ENCODE data around the gene TBC1D22A. TPM values are rescaled to one million over a fixed set of nuclear protein-coding genes. Genes with fewer than 3 reads are reported as not detected.

The TBC1D22A gene
- total RNA-seq, 4 donors from 2014 or later = 10.8 to 32.2 (median 22.3) TPM

DNA sequence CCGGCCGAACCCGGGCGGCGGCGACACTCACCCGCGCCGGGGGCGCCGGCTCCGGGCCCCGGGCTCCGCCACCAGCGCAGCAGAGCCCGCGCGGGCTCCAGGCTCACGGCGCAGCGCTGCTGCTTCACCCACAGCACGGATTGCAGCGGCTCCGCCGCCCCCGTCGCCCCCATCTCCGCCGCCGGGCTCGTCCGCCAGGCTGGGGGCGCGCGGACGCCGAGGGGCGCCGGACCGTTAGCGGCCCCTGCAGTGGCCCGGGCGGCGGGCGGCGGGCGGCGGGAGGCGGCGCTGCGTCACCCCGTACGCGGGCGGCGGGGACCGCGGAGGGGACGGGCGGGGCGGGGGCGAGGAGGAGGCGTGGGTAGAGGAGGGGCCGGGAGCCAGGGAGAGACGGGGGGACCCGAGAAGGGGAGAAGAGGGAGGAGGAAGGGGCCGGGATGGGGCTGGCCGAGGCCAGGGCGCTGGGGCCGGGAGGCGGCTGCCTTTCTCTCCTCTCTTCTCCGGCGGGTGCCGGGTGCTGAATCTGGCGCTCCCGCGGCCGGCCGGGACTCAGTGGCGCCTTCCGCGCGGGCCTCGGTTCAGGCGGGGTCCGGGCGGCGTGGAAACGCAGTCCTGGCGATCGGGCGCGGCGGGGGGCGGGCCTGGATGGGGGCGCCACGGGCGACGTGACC is 24.3 kb upstream of the TBC1D22A start, which contains the start of gene CERK:
Gene CERK, minus strand, starts transcription at position 277 of the 671 bp plus-strand sequence. Its CDS starts 104 bp downstream, at position 173.
- TF ChIP-seq, protein P1, sequence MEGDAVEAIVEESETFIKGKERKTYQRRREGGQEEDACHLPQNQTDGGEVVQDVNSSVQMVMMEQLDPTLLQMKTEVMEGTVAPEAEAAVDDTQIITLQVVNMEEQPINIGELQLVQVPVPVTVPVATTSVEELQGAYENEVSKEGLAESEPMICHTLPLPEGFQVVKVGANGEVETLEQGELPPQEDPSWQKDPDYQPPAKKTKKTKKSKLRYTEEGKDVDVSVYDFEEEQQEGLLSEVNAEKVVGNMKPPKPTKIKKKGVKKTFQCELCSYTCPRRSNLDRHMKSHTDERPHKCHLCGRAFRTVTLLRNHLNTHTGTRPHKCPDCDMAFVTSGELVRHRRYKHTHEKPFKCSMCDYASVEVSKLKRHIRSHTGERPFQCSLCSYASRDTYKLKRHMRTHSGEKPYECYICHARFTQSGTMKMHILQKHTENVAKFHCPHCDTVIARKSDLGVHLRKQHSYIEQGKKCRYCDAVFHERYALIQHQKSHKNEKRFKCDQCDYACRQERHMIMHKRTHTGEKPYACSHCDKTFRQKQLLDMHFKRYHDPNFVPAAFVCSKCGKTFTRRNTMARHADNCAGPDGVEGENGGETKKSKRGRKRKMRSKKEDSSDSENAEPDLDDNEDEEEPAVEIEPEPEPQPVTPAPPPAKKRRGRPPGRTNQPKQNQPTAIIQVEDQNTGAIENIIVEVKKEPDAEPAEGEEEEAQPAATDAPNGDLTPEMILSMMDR (IDR thresholded peaks at IDR 0.05; ENCODE audit: low read depth) = no peak

DNA sequence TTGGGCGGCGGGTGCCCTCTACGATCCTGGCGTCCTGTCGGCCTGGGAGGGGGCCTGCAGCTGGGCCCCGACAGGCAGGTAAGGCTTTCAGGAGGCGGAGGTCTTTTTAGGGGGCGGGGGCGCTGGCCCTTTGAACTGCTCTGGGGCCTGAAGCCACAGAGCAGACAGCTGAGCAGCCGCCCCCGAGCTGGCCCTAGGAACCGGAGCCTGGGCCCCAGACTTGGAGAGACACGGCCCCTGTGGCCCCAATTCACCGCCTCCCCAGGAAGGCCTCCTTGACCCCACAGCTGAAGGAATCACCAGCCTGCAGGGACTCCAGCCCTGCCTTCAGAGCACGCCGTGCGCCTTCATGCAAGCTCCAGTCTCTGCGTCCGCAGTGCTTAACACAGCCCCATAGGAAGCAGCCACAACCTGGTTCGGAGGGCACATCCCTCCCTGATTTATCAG is 23.8 kb upstream of the TBC1D22A start:
- TF ChIP-seq, protein P1 (IDR thresholded peaks at IDR 0.05; ENCODE audit: low read depth) = no peak

DNA sequence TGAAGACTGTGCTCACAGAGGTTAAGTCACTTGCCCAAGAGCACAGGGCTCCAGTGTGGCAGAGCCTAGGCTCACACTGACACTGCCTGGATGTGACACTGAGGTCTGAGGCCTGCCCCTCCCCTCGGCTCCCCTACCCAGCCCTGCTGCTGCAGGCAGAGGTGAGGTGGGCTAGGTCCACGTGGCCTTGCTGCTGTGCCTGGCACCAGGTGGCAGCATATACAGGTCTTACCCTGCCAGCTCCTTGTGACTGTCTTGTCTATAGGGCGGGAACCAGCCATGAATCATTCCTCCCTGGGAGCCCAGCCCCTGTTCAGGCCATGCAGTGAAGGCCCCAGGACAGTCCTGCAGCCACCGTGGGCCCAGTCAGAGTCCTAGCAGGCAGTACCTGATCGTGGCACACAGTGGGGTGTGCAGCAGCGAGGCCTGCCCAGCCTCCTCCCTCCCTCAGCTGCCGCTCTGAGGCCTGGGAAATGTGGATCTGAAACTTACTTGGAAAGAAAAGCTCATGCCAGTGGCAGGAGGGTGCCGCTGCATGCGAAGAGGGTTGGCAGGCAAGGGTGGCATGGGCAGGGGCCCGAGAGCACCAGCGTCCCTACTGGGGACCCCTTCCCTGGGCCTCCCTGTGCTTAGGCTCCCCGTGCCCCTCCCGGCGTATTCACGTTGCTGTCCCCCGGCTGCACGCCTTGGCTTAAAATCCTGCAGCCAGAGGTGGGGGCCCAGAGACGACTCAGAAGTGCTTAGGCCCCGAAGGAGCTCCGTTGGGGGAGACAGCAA is 23.2 kb upstream of the TBC1D22A start:
- TF ChIP-seq, protein P1 (IDR thresholded peaks at IDR 0.05; ENCODE audit: low read depth) = no peak

DNA sequence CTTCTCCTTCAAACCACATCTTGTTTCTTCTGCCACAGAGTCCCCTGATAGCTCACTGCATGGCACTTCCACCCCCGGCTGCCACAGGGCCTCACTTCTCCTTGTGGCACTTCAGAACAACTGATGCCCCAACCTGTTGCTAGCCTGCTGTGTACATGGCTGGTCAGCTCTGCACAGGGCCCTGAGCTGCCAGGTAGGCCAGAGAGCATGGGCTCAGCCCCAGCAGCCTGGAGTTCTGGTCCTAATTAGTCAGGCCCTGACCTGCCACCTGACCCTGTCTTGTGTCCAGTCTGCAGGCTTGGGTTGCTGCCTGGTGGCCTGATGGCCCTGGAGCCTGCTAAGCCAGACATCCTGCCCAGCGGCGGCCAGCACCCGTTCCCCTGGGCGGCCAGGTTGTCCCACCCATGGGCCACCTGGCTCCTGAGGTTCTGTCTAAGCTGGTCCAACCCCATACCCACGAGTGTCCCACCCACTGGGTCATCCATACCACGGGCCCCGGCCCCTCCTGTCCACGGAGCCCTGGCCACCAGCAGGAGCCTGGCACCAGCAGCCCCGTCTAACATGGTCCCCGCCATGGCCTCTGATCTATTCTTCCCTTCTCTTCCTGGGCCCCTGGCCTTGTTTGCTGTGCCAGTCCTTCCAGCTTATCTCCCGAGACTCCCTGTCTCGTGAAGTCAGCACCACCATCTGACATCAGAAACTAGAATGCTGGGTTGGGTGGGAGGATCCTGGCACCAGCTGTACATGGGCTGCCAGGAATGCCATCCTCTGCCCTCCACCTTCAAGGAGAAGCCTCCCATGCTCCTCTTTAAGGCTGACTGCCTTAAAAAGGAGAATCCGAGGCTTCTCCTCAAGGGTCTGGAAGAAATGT is 21.3 kb upstream of the TBC1D22A start:
- TF ChIP-seq, protein P1 (IDR thresholded peaks at IDR 0.05; ENCODE audit: low read depth) = no peak

DNA sequence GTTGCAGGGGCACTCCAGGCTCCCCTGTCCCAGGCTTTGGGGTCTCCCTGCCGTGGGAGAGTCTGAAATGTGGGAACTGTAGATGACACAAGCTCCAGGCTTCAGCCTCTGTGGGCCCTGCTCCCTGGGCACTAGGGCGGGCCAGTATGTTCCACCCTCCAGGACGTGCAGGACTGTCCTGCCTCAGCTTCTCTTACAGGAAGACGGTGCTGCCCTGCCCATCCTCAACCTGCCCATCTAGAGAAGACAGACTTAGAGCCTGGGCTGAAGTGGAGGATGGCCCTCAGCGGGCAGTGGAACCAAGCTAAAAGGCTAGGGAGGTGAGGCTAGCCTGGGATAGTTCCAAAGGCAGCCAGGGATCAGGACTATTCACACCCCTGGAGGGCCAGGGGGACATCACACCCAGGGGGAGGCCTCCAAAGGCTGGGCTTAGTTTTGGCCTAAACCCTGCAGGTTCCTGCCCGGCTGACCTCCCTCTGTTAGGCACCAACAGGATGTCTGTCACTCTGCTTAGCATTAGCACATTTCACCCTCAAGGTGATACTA is 20.4 kb upstream of the TBC1D22A start:
- TF ChIP-seq, protein P1 (IDR thresholded peaks at IDR 0.05; ENCODE audit: low read depth) = no peak

DNA sequence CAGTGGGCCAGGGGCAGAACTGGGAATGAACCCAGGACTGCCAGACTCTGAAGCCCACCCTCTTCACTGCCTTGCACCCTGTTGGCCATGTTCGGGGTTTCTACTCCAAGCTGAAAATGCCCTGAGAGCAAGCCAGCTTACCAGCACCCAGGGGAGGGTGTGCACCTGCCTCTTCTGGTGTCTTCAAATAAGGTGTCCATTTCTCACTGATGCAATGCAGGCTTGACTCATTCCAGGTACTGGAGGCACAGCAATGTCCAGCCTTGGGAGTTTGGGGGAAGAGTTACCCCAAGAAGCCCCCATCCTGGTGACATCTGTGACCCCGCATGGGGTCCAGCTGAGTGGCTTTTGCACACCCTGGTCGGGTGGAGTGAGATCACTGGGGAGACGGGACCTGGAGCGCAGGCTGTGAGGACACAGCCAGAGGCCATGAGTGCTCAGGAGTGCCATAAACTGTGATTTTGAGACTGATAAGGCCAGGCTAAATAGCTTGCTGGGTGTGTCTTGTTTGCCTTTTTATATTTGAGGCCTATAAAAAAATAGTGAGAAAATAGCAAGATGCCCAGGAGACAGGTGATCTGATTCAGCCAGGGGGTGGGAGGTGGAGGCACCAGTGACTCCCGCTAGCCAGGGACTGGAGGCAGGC is 19.8 kb upstream of the TBC1D22A start:
- TF ChIP-seq, protein P1 (IDR thresholded peaks at IDR 0.05; ENCODE audit: low read depth) = no peak
